Gastroesophageal sphincter (tissue), 3 donors: Measurements from ENCODE around the gene SLC27A2.

Experiments used
- CTCF ChIP-seq, 4 experiments: fragments of 200-600 bp in 2 of 4; fragments of 450-650 bp in 2 of 4; sonication (generic) in 1 of 4; IDR thresholded peaks; one replicate each; pipeline ENCODE4 v1.5.1; 2017 to 2019; ENCODE audit warnings: antibody characterized with exemption in 4 of 4, mild to moderate bottlenecking in 2 of 4, moderate library complexity in 2 of 4
- POLR2A ChIP-seq, 2 donors: fragments of 450-650 bp; IDR thresholded peaks; one replicate each; pipeline ENCODE4 v1.6.1; 2017; ENCODE audit warnings: antibody characterized with exemption in 2 of 2, mild to moderate bottlenecking in 2 of 2, moderate library complexity in 1 of 2
- POLR2AphosphoS5 ChIP-seq: sonication (generic); formaldehyde crosslinking; IDR thresholded peaks from one replicate; pipeline ENCODE4 v1.6.1; 2017; ENCODE audit warnings: antibody characterized with exemption

DNA sequence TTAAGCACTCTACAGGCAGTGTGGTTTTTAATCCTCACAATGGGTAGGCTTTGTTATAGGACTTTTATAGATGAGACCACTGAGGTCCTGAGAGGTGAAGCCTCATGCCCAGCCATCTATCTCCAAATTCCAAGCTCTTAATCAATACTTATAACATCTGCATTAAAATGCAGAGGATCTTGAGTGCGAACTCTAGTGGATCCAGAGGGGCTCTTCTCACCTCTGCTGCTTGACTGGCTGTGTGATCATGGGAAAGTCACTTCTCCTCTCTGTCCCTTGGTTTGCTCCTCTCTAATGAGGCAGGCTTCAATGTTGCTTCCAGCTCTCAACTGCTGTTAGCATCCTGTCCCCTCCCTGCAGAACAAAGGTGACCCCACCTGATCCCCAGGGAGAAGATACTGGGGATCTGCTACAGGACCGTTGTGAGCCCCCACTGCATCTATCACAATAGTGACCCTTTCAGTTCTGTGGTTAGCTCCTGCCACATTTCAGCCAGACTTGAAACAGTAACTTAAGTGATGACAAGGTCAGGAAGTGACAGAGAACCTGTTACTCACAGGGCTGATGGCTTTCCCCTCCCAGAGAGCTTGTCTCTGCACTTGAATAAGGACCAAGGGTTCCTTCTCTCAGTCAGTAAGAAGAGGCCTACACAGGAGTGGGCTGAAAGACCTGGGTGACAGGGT, 1.3 kb downstream of the SLC27A2 start:
- no peak for TF ChIP-seq POLR2AphosphoS5
- TF ChIP-seq CTCF (IDR thresholded peaks at IDR 0.05), result no peak
- TF ChIP-seq POLR2A (IDR thresholded peaks at IDR 0.05), result no peak
